Trophoblast cell (in vitro differentiated cells and primary cell): ENCODE results near the gene HSPBP1.

Experiments used
- DNase-seq, 2 donors: peaks; one replicate each; pipeline ENCODE4 v3.0.0-alpha.2; 2016
- H2AFZ ChIP-seq: 2 replicates; pipeline ENCODE4 v1.6.1; 2013; ENCODE audit warnings: low read length, moderate library complexity, mild to moderate bottlenecking; ENCODE audit not compliant: insufficient read depth, poor library complexity
- H2AK5ac ChIP-seq: 2 replicates; pipeline ENCODE4 v1.6.1; 2013; ENCODE audit warnings: mild to moderate bottlenecking, low read length
- H2BK120ac ChIP-seq: 2 replicates; pipeline ENCODE4 v1.6.1; 2013; ENCODE audit warnings: low read length, mild to moderate bottlenecking, moderate library complexity; ENCODE audit not compliant: insufficient read depth, poor library complexity
- H2BK12ac ChIP-seq: 2 replicates; pipeline ENCODE4 v1.6.1; 2013; ENCODE audit warnings: mild to moderate bottlenecking, low read length, moderate library complexity
- H2BK5ac ChIP-seq: 2 replicates; pipeline ENCODE4 v1.6.1; 2013; ENCODE audit warnings: low read length, low read depth, moderate library complexity, mild to moderate bottlenecking; ENCODE audit not compliant: poor library complexity
- H3K14ac ChIP-seq: 2 replicates; pipeline ENCODE4 v1.6.1; 2013; ENCODE audit warnings: mild to moderate bottlenecking, low read length
- H3K18ac ChIP-seq: 2 replicates; pipeline ENCODE4 v1.6.1; 2013; ENCODE audit warnings: mild to moderate bottlenecking, low read length
- H3K23ac ChIP-seq: 2 replicates; pipeline ENCODE4 v1.6.1; 2013; ENCODE audit warnings: low read length
- H3K27ac ChIP-seq: 2 replicates; pipeline ENCODE4 v1.5.1; 2013; ENCODE audit warnings: low read depth, mild to moderate bottlenecking, inconsistent platforms, low read length, moderate library complexity
- H3K27me3 ChIP-seq: 2 replicates; pipeline ENCODE4 v1.6.1; 2013; ENCODE audit warnings: inconsistent platforms, mild to moderate bottlenecking, low read length, moderate library complexity; ENCODE audit not compliant: insufficient read depth
- H3K36me3 ChIP-seq, 2 experiments: 1 replicate in 1 of 2; 2 replicates in 1 of 2; pipeline ENCODE4 v1.6.1; 2013; ENCODE audit warnings: low read length in 2 of 2, mild to moderate bottlenecking in 2 of 2, moderate library complexity in 1 of 2; ENCODE audit not compliant: insufficient read depth in 2 of 2, control insufficient read depth in 1 of 2
- H3K4ac ChIP-seq: 2 replicates; pipeline ENCODE4 v1.6.1; 2013; ENCODE audit warnings: low read depth, mild to moderate bottlenecking, low read length, moderate library complexity
- H3K4me1 ChIP-seq, 2 experiments: 1 replicate in 1 of 2; 2 replicates in 1 of 2; pipeline ENCODE4 v1.6.1; 2013; ENCODE audit warnings: low read length in 2 of 2, mild to moderate bottlenecking in 2 of 2, moderate library complexity in 1 of 2; ENCODE audit not compliant: insufficient read depth in 2 of 2, control insufficient read depth in 1 of 2
- H3K4me2 ChIP-seq: 2 replicates; pipeline ENCODE4 v1.6.1; 2013; ENCODE audit warnings: inconsistent platforms, mild to moderate bottlenecking, low read length, moderate library complexity
- H3K4me3 ChIP-seq: 2 replicates; pipeline ENCODE4 v1.5.1; 2013; ENCODE audit warnings: mild to moderate bottlenecking, low read depth, low read length, inconsistent platforms
- H3K79me1 ChIP-seq: one replicate; pipeline ENCODE4 v1.6.1; 2013; ENCODE audit warnings: low read length
- H3K79me2 ChIP-seq: 2 replicates; pipeline ENCODE4 v1.6.1; 2013; ENCODE audit warnings: low read length, mild to moderate bottlenecking; ENCODE audit not compliant: control insufficient read depth, insufficient read depth, poor library complexity
- H3K9ac ChIP-seq: 2 replicates; pipeline ENCODE4 v1.6.1; 2013; ENCODE audit warnings: mild to moderate bottlenecking, low read length
- H3K9me3 ChIP-seq: 2 replicates; pipeline ENCODE4 v1.6.1; 2013; ENCODE audit warnings: low read depth, mild to moderate bottlenecking, control low read depth, inconsistent platforms, low read length; ENCODE audit not compliant: insufficient read depth
- H4K12ac ChIP-seq: 2 replicates; pipeline ENCODE4 v1.6.1; 2013; ENCODE audit warnings: low read depth, mild to moderate bottlenecking, low read length, moderate library complexity
- H4K8ac ChIP-seq: 2 replicates; pipeline ENCODE4 v1.6.1; 2013; ENCODE audit warnings: low read depth, mild to moderate bottlenecking, low read length, moderate library complexity
- H4K91ac ChIP-seq: one replicate; pipeline ENCODE4 v1.6.1; 2013; ENCODE audit warnings: low read depth, mild to moderate bottlenecking, low read length, moderate library complexity
- WGBS: extraction: QIAGEN DNeasy Blood & Tissue Kit; methylation state at CpG from one replicate; pipeline ENCODE4 v1.1.7; 2013; ENCODE audit warnings: missing lambda C conversion rate; ENCODE audit not compliant: insufficient read length, insufficient coverage; ENCODE audit errors: extremely low coverage; 5-methylcytosine and 5-hydroxymethylcytosine counted together

The HSPBP1 gene

GRCh38 chr19:55261671-55262126 is 18.2 kb downstream of the HSPBP1 start:
- H3K4me1 ChIP-seq: peaks cover 10 to 14% of the 10 kb centered on the region in 2 experiments
- H2BK120ac ChIP-seq: no peak overlapping the region
- no peak overlapping the region for H3K23ac ChIP-seq
- H3K9ac ChIP-seq: no peak overlapping the region
- no peak overlapping the region for H4K8ac ChIP-seq
- H3K4ac ChIP-seq: no peak overlapping the region
- peaks cover 13% of the 10 kb centered on the region for H3K79me1 ChIP-seq
- no peak overlapping the region for H4K12ac ChIP-seq
- H2BK5ac ChIP-seq: no peak overlapping the region
- DNase-seq: no peak
- H3K79me2 ChIP-seq: peaks cover 14% of the 10 kb centered on the region
- H3K36me3 ChIP-seq: peaks cover 0 to 4% of the 10 kb centered on the region in 2 experiments
- WGBS: no CpG with 5 or more reads among the region's 13 CpGs
- H3K4me2 ChIP-seq: no peak overlapping the region
- no peak overlapping the region for H3K4me3 ChIP-seq
- H3K14ac ChIP-seq: no peak overlapping the region
- peaks cover 5% of the 10 kb centered on the region for H3K9me3 ChIP-seq
- no peak overlapping the region for H3K27ac ChIP-seq
- no peak overlapping the region for H4K91ac ChIP-seq
- no peak overlapping the region for H2BK12ac ChIP-seq
- H3K27me3 ChIP-seq: no peaks in the 10 kb centered on the region
- no peak overlapping the region for H3K18ac ChIP-seq
- no peak overlapping the region for H2AFZ ChIP-seq
- no peak overlapping the region for H2AK5ac ChIP-seq

GRCh38 chr19:55259540-55260210 is 20.2 kb downstream of the HSPBP1 start:
- Histone ChIP-seq H3K9ac (peak overlapping the region; percentile 78), H2AFZ (peak overlapping the region; percentile 50), H3K4me1 (peaks cover 16 to 26% of the 10 kb centered on the region in 2 experiments), H2AK5ac (peak overlapping the region; percentile 81), H3K27ac (peak overlapping the region; percentile 85), H3K4ac (peak overlapping the region; percentile 39), H2BK12ac (no peak overlapping the region), H3K4me2 (peak overlapping the region; percentile 75), H3K79me2 (peaks cover 29% of the 10 kb centered on the region), H3K14ac (peak overlapping the region; percentile 91), H3K27me3 (no peaks in the 10 kb centered on the region), H4K12ac (peak overlapping the region; percentile 69), H3K9me3 (no peaks in the 10 kb centered on the region), H3K36me3 (peaks cover 0 to 4% of the 10 kb centered on the region in 2 experiments), H4K8ac (peak overlapping the region; percentile 97), H3K79me1 (peaks cover 13% of the 10 kb centered on the region), H2BK5ac (peak overlapping the region; percentile 64), H3K18ac (peak overlapping the region; percentile 51), H2BK120ac (peak overlapping the region; percentile 49), H3K4me3 (no peak overlapping the region), H3K23ac (no peak overlapping the region), H4K91ac (peak overlapping the region; percentile 79)
- no peak for DNase-seq
- WGBS: no CpG with 5 or more reads among the region's 29 CpGs

GRCh38 chr19:55258828-55259539 is 20.9 kb downstream of the HSPBP1 start, which contains the start of gene PPP6R1:
Gene PPP6R1, minus strand, starts transcription at chr19:55259017. Its CDS starts 11,914 bp downstream, at chr19:55247103.
- Histone ChIP-seq H3K4ac (peak within 1 kb of the TSS; percentile 97), H3K9me3 (no peaks in the 10 kb centered on the region), H4K12ac (peak within 1 kb of the TSS; percentile 92), H4K91ac (peak within 1 kb of the TSS; percentile 85), H3K14ac (peak within 1 kb of the TSS; percentile 93), H3K4me2 (peak within 1 kb of the TSS; percentile 92), H2BK120ac (peak within 1 kb of the TSS; percentile 71), H4K8ac (peak within 1 kb of the TSS; percentile 97), H3K4me3 (peak within 1 kb of the TSS; percentile 86), H3K27me3 (no peaks in the 10 kb centered on the region), H2AK5ac (peak within 1 kb of the TSS; percentile 92), H3K23ac (no peak within 1 kb of the TSS), H3K18ac (peak within 1 kb of the TSS; percentile 84), H3K9ac (peak within 1 kb of the TSS; percentile 92), H3K4me1 (peaks cover 16 to 26% of the 10 kb centered on the region in 2 experiments), H2AFZ (peak within 1 kb of the TSS; percentile 99), H3K36me3 (peaks cover 0 to 4% of the 10 kb centered on the region in 2 experiments), H3K27ac (peak within 1 kb of the TSS; percentile 85), H2BK12ac (no peak within 1 kb of the TSS), H3K79me1 (peaks cover 13% of the 10 kb centered on the region), H3K79me2 (peaks cover 33% of the 10 kb centered on the region), H2BK5ac (peak within 1 kb of the TSS; percentile 77)
- WGBS: no CpG with 5 or more reads among the region's 76 CpGs
- DNase-seq: peak; percentile 98 to 100

- Histone ChIP-seq H3K4me3 (peak overlapping the region; percentile 86), H3K27ac (peak overlapping the region; percentile 37), H3K9ac (peak overlapping the region; percentile 87), H4K8ac (peak overlapping the region; percentile 97), H2BK120ac (peak overlapping the region; percentile 71), H3K18ac (peak overlapping the region; percentile 84), H2AFZ (peak overlapping the region; percentile 99), H3K79me2 (peaks cover 33% of the 10 kb centered on the region), H3K4ac (peak overlapping the region; percentile 91), H3K9me3 (no peaks in the 10 kb centered on the region), H3K4me1 (peaks cover 16 to 26% of the 10 kb centered on the region in 2 experiments), H2BK5ac (peak overlapping the region; percentile 77), H3K27me3 (no peaks in the 10 kb centered on the region), H2BK12ac (no peak overlapping the region), H3K79me1 (peaks cover 13% of the 10 kb centered on the region), H3K14ac (peak overlapping the region; percentile 93), H3K4me2 (peak overlapping the region; percentile 92), H4K91ac (peak overlapping the region; percentile 85), H3K23ac (no peak overlapping the region), H3K36me3 (peaks cover 0 to 7% of the 10 kb centered on the region in 2 experiments), H4K12ac (peak overlapping the region; percentile 92), H2AK5ac (peak overlapping the region; percentile 92)
- no CpG with 5 or more reads among the region's 53 CpGs for WGBS
- DNase-seq: no peak
Observed at GRCh38 chr19:55258476-55258827, 21.5 kb downstream of the HSPBP1 start.
